Panc1 (cell line): ENCODE measurements around the gene IFI44.

Experiments used
- POLR2AphosphoS5 ChIP-seq: IDR thresholded peaks from 2 replicates; pipeline ENCODE4 v1.6.1; 2012; ENCODE audit warnings: mild to moderate bottlenecking, low read depth, low read length, moderate library complexity
- SIN3A ChIP-seq: IDR thresholded peaks from 2 replicates; pipeline ENCODE4 v1.6.1; 2012; ENCODE audit warnings: low read depth, mild to moderate bottlenecking, low read length, moderate library complexity, borderline replicate concordance; ENCODE audit not compliant: insufficient read depth
- TCF7L2 ChIP-seq: IDR thresholded peaks from 2 replicates; pipeline ENCODE4 v1.6.1; 2011; ENCODE audit warnings: mild to moderate bottlenecking, low read depth, low read length, inconsistent platforms
- TF ChIP-seq, protein P1 (sequence below): fragments of 450-650 bp; IDR thresholded peaks from 2 replicates; pipeline ENCODE4 v1.5.1; 2017; ENCODE audit warnings: mild to moderate bottlenecking
- TF ChIP-seq, protein P2 (sequence below), 2 experiments: IDR thresholded peaks; 2 replicates each; pipeline ENCODE4 v1.6.1; 2011 to 2012; ENCODE audit warnings: low read depth in 2 of 2, control low read depth in 1 of 2, low read length in 1 of 2, mild to moderate bottlenecking in 1 of 2, moderate library complexity in 1 of 2; ENCODE audit not compliant: insufficient read depth in 1 of 2

- TF ChIP-seq, protein P1, sequence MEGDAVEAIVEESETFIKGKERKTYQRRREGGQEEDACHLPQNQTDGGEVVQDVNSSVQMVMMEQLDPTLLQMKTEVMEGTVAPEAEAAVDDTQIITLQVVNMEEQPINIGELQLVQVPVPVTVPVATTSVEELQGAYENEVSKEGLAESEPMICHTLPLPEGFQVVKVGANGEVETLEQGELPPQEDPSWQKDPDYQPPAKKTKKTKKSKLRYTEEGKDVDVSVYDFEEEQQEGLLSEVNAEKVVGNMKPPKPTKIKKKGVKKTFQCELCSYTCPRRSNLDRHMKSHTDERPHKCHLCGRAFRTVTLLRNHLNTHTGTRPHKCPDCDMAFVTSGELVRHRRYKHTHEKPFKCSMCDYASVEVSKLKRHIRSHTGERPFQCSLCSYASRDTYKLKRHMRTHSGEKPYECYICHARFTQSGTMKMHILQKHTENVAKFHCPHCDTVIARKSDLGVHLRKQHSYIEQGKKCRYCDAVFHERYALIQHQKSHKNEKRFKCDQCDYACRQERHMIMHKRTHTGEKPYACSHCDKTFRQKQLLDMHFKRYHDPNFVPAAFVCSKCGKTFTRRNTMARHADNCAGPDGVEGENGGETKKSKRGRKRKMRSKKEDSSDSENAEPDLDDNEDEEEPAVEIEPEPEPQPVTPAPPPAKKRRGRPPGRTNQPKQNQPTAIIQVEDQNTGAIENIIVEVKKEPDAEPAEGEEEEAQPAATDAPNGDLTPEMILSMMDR: no peak
- no peak for TF ChIP-seq SIN3A
- TF ChIP-seq, protein P2, sequence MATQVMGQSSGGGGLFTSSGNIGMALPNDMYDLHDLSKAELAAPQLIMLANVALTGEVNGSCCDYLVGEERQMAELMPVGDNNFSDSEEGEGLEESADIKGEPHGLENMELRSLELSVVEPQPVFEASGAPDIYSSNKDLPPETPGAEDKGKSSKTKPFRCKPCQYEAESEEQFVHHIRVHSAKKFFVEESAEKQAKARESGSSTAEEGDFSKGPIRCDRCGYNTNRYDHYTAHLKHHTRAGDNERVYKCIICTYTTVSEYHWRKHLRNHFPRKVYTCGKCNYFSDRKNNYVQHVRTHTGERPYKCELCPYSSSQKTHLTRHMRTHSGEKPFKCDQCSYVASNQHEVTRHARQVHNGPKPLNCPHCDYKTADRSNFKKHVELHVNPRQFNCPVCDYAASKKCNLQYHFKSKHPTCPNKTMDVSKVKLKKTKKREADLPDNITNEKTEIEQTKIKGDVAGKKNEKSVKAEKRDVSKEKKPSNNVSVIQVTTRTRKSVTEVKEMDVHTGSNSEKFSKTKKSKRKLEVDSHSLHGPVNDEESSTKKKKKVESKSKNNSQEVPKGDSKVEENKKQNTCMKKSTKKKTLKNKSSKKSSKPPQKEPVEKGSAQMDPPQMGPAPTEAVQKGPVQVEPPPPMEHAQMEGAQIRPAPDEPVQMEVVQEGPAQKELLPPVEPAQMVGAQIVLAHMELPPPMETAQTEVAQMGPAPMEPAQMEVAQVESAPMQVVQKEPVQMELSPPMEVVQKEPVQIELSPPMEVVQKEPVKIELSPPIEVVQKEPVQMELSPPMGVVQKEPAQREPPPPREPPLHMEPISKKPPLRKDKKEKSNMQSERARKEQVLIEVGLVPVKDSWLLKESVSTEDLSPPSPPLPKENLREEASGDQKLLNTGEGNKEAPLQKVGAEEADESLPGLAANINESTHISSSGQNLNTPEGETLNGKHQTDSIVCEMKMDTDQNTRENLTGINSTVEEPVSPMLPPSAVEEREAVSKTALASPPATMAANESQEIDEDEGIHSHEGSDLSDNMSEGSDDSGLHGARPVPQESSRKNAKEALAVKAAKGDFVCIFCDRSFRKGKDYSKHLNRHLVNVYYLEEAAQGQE (IDR thresholded peaks at IDR 0.05; ENCODE audit: insufficient read depth in 1 of 2, low read depth in 2 of 2, low read length in 1 of 2): no peak
- no peak for TF ChIP-seq POLR2AphosphoS5
- no peak for TF ChIP-seq TCF7L2
Observed at GRCh38 chr1:78607944-78608343, 41.7 kb upstream of the IFI44 start.
